Small intestine (tissue), 7 donors: Measurements from ENCODE around the gene CXCL16. TPM values are rescaled to one million over a fixed set of nuclear protein-coding genes. Genes with fewer than 3 reads are reported as not detected.

ENCODE experiments used
- DNase-seq, 2 donors: peaks; one replicate each; pipeline versions ENCODE4 v3.0.0 to v3.0.0-alpha.2; 2013
- FAIRE-seq: peaks from 2 replicates; lab custom pipeline; 2012; peaks lifted over from hg19 to GRCh38; lab: Jason Lieb, UNC
- H3K27ac ChIP-seq, 3 donors: one replicate each; pipeline ENCODE4 v1.5.1; 2013; ENCODE audit warnings: low read length in 2 of 3, mild to moderate bottlenecking in 2 of 3, control low read depth in 1 of 3, inconsistent platforms in 1 of 3, low read depth in 1 of 3, moderate library complexity in 1 of 3
- H3K27me3 ChIP-seq, 3 donors: one replicate each; pipeline ENCODE4 v1.6.1; 2013; ENCODE audit warnings: low read length in 3 of 3, inconsistent platforms in 1 of 3; ENCODE audit not compliant: control insufficient read depth in 3 of 3, insufficient read depth in 3 of 3
- H3K36me3 ChIP-seq, 3 donors: one replicate each; pipeline ENCODE4 v1.6.1; 2013; ENCODE audit warnings: low read length in 3 of 3, inconsistent platforms in 1 of 3, low read depth in 1 of 3, mild to moderate bottlenecking in 1 of 3, moderate library complexity in 1 of 3; ENCODE audit not compliant: control insufficient read depth in 3 of 3, insufficient read depth in 2 of 3
- H3K4me1 ChIP-seq, 3 donors: one replicate each; pipeline ENCODE4 v1.6.1; 2013; ENCODE audit warnings: low read length in 2 of 3, inconsistent platforms in 1 of 3, low read depth in 1 of 3, mild to moderate bottlenecking in 1 of 3, moderate library complexity in 1 of 3; ENCODE audit not compliant: control insufficient read depth in 3 of 3, insufficient read depth in 2 of 3
- H3K4me3 ChIP-seq, 3 donors: one replicate each; pipeline ENCODE4 v1.5.1; 2013; ENCODE audit warnings: low read length in 3 of 3, control low read depth in 1 of 3, inconsistent platforms in 1 of 3, low read depth in 1 of 3, mild to moderate bottlenecking in 1 of 3, moderate library complexity in 1 of 3
- H3K9me3 ChIP-seq, 2 donors: one replicate each; pipeline ENCODE4 v1.6.1; 2013; ENCODE audit warnings: low read depth in 1 of 2, low read length in 1 of 2; ENCODE audit not compliant: control insufficient read depth in 2 of 2, insufficient read depth in 1 of 2
- WGBS, 3 donors: extraction: QIAGEN DNeasy Blood & Tissue Kit; methylation state at CpG; one replicate each; pipeline ENCODE4 v1.1.7; 2013; 5-methylcytosine and 5-hydroxymethylcytosine counted together
- polyA plus RNA-seq, 4 donors: library from polyadenylated mRNA; stranded (reverse) in 3 of 4; unstranded in 1 of 4; fragments of 200-250 nt in 3 of 4; fragments of 120-200 nt in 1 of 4; gene quantifications; one replicate each; pipeline versions ENCODE4 v1.2.1 to v1.2.3, GENCODE V29; 2013
- donor health status: healthy with polysubstance abuse.
- donor health status: control.
- donor health status: control.
- donor health status: Bipolar disorder and iron deficiency.
- donor health status: healthy.

The CXCL16 gene
- polyA plus RNA-seq, 4 donors = 37.5 to 77.8 (median 48.1) TPM

DNA sequence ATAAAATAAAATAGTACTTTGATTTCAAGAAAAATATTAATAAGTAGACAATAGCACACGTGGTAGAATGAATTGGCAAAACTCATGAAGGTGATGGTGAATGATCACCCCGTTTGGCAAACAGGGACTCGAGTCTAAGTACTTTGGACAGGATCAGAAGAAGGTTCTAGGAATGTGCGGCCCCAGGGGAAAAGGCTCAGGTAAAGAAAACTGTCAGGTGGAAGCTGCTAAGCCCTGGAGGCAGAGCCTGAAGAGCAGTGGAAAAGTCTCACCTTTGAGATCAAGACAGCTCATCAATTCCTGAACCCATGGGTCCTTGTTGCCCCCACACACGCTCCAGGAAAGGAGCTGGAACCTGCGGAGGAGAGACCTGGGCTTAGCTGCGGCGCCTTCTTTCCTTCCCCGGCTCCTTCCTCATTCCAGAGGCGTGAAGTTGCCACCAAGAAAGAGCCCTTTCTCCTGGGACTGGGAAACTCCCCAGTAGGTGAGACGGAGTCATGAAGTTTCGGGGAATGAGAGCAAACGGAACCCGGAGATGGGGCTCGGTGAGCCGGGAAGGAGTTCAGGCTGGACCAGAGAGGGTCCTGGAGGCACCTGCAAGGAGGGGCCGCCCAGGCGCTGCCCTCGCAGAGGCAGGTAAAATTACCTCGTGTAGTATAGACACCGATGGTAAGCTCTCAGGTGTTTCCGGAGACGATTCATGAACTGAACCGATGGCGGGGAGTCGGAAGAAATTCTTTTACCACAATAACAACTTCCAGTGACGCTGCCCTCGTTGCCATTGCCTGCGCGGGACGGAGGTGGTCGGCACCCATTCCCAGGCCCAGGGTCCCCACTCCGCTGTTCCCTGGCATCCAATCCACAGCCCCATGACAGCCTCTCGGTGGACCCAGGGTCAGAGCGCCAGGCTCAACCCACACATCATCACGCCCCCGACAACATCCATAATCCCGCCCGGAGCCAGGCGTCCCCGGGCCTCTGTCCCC, 1.3 kb downstream of the CXCL16 start:
- peaks cover 0 to 21% (median 0%) of the 10 kb centered on the region in 3 donors for H3K4me1 ChIP-seq
- H3K9me3 ChIP-seq = no peaks in the 10 kb centered on the region
- FAIRE-seq = no peak
- 5 to 16% (median 10%) methylated on average over 41 of the region's 41 CpGs for whole genome bisulfite sequencing, 3 donors
- H3K4me3 ChIP-seq = peak overlapping the region; percentile 55 to 79 (median 73)
- peak; percentile 84 to 85 for DNase-seq
- peaks cover 2 to 26% (median 2%) of the 10 kb centered on the region in 3 donors for H3K36me3 ChIP-seq
- peak overlapping the region; percentile 55 to 84 (median 82) for H3K27ac ChIP-seq
- H3K27me3 ChIP-seq = peaks cover 0 to 24% (median 0%) of the 10 kb centered on the region in 3 donors

- FAIRE-seq = no peak
- Histone ChIP-seq H3K27ac (peak overlapping the region in 2 of 3 donors; percentile 39 to 64), H3K9me3 (no peaks in the 10 kb centered on the region), H3K4me1 (peaks cover 0 to 24% (median 0%) of the 10 kb centered on the region in 3 donors), H3K4me3 (no peak overlapping the region), H3K36me3 (peaks cover 2 to 33% (median 4%) of the 10 kb centered on the region in 3 donors), H3K27me3 (peaks cover 0 to 22% (median 0%) of the 10 kb centered on the region in 3 donors)
- DNase-seq = peak in 1 of 2 donors; percentile 68
- 59 to 66% (median 65%) methylated on average over 8 to 9 of the region's 9 CpGs for WGBS, 3 donors
Measured at GRCh38 chr17:4735876-4736651, 3.7 kb downstream of the CXCL16 start.

DNA sequence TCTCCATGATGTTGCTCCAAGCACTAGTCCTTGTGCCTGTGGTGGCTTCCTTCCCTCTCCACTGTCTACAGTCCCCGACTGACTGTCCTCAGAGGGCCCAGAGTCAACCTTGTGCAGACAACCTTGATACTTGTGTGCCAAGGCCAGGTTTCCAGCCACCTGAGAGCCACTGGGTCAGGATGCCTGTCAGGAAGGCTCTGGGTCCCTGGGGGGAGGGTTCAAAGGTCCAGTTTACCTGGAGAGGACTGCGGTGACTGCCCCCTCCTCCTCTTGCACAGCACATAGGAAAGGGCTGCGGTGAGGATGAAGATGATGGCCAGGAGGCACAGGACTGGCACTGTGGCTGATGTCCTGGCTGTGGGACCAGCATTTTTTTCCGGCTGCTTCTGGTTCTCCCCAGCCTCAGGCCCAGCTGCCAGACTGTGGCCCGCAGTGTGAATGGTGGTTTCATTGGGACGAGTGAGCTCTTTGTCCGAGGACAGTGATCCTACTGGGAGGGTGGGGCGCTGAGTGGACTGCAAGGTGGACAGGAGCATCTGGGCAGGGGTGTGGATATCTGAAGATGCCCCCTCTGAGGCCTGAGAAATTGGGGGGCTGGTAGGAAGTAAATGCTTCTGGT, 4.8 kb downstream of the CXCL16 start:
- peaks cover 0 to 23% (median 0%) of the 10 kb centered on the region in 3 donors for H3K4me1 ChIP-seq
- H3K27me3 ChIP-seq = peaks cover 0 to 13% (median 0%) of the 10 kb centered on the region in 3 donors
- no peak overlapping the region for H3K27ac ChIP-seq
- DNase-seq = no peak
- FAIRE-seq = no peak
- H3K9me3 ChIP-seq = no peaks in the 10 kb centered on the region
- peaks cover 2 to 30% (median 4%) of the 10 kb centered on the region in 3 donors for H3K36me3 ChIP-seq
- H3K4me3 ChIP-seq = no peak overlapping the region
- WGBS, 3 donors = 87 to 96% (median 90%) methylated on average over 8 of the region's 8 CpGs

- Histone ChIP-seq H3K27ac (peak overlapping the region in 2 of 3 donors; percentile 16 to 53), H3K4me1 (peaks cover 0 to 17% (median 2%) of the 10 kb centered on the region in 3 donors), H3K27me3 (peaks cover 0 to under 1% (median 0%) of the 10 kb centered on the region in 3 donors), H3K36me3 (peaks cover 2 to 30% (median 4%) of the 10 kb centered on the region in 3 donors), H3K4me3 (no peak overlapping the region), H3K9me3 (no peaks in the 10 kb centered on the region)
- no peak for FAIRE-seq
- 48 to 67% (median 61%) methylated on average over 6 of the region's 6 CpGs for WGBS, 3 donors
- no peak for DNase-seq
Measured at GRCh38 chr17:4733073-4733531, 6.6 kb downstream of the CXCL16 start.

- FAIRE-seq = no peak
- peak; percentile 65 to 80 for DNase-seq
- no peaks in the 10 kb centered on the region for H3K9me3 ChIP-seq
- H3K27ac ChIP-seq = peak overlapping the region in 2 of 3 donors; percentile 43 to 57
- peaks cover 0 to 4% (median under 1%) of the 10 kb centered on the region in 3 donors for H3K36me3 ChIP-seq
- H3K4me3 ChIP-seq = no peak overlapping the region
- peaks cover 0 to 15% (median 2%) of the 10 kb centered on the region in 3 donors for H3K4me1 ChIP-seq
- 13 to 36% (median 20%) methylated on average over 3 of the region's 3 CpGs for WGBS, 3 donors
- H3K27me3 ChIP-seq = no peaks in the 10 kb centered on the region
Measured at GRCh38 chr17:4728124-4728523, 11.6 kb downstream of the CXCL16 start.

GRCh38 chr17:4725646-4726310, 13.9 kb downstream of the CXCL16 start:
- no peaks in the 10 kb centered on the region for H3K9me3 ChIP-seq
- WGBS, 3 donors = 81 to 86% (median 84%) methylated on average over 7 to 9 of the region's 9 CpGs
- H3K36me3 ChIP-seq = peaks cover 0 to 6% (median 0%) of the 10 kb centered on the region in 3 donors
- DNase-seq = no peak
- H3K27ac ChIP-seq = no peak overlapping the region
- H3K4me3 ChIP-seq = no peak overlapping the region
- H3K27me3 ChIP-seq = no peaks in the 10 kb centered on the region
- H3K4me1 ChIP-seq = peaks cover 2 to 31% (median 5%) of the 10 kb centered on the region in 3 donors
- no peak for FAIRE-seq

- DNase-seq (no peak), FAIRE-seq (no peak)
- Histone ChIP-seq H3K4me1 (peaks cover 2 to 36% (median 12%) of the 10 kb centered on the region in 3 donors), H3K27ac (no peak overlapping the region), H3K9me3 (no peaks in the 10 kb centered on the region), H3K36me3 (peaks cover 0 to 18% (median 3%) of the 10 kb centered on the region in 3 donors), H3K4me3 (no peak overlapping the region), H3K27me3 (no peaks in the 10 kb centered on the region)
- WGBS, 3 donors = 78 to 87% (median 80%) methylated on average over 5 of the region's 5 CpGs
Measured at GRCh38 chr17:4724650-4725049, 15.1 kb downstream of the CXCL16 start.
